ENCODE results near the gene DSC1. TPM values are rescaled to one million over a fixed set of nuclear protein-coding genes. Genes with fewer than 3 reads are reported as not detected.

The DSC1 gene
- total and polyA plus RNA-seq, 2 of the 4 experiments (the other 2 are of a cell fraction), result not detected

DNA sequence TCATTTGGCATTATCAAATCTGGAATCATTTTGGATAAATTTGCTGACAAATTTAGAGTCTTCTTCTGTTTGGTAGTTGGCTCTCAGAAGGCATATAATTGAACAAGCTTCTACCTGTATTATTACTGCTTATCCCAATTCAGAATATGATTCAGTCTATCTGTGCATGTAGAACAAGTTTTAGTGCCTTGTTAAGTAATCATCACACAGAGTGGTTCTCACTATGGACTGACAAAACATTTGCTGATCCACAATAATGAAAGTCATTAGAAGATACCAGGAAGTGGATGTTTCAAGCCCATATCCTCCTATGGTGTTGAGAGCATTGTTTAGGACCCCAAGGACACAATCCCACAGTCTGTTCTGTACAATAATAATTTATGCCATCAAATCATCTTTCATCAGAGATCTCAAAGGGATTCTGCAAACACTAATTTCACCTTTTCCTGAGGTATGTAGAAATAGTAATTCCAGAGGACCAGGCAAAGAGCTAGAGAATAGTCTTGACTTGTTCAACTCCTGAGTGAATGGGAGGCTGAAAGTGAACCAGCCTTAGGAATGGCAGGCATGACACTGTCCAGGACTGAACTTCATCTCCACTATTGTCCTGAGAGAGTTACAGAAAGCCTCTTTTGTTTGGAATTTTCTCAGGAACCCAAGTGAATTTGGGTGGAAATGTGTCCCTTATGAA is 29.6 kb upstream of the DSC1 start:
- dilution Hi-C loops (cut with HindIII; ENCODE audit: low sequenced_read_pairs, unreplicated experiment) (no loop called here), intact Hi-C loops (cut with micrococcal nuclease) (no loop called here), in situ Hi-C loops (cut with MboI; ENCODE audit: low sequenced_read_pairs) (no loop called here)
- H2BK15ac ChIP-seq (ENCODE audit: low read depth, low read length), result no peak overlapping the region
- H4K20me1 ChIP-seq (ENCODE audit: insufficient read depth, low read length), result no peaks in the 10 kb centered on the region
- H3K14ac ChIP-seq (replicated peaks; ENCODE audit: low read depth, low read length), result no peak overlapping the region
- no peak overlapping the region for H3K4me2 ChIP-seq (ENCODE audit: low read depth, low read length)
- no peaks in the 10 kb centered on the region for H3K4me1 ChIP-seq (ENCODE audit: control insufficient read depth, insufficient read depth, low read length)
- no peak for ATAC-seq (ENCODE audit: low read depth)
- no peak overlapping the region for H2BK120ac ChIP-seq (ENCODE audit: low read depth, low read length)
- H3K4ac ChIP-seq (ENCODE audit: low read depth, low read length), result no peak overlapping the region
- H3K56ac ChIP-seq (ENCODE audit: extremely low read depth, insufficient read depth, low read length), result no peak overlapping the region
- no peak overlapping the region for H3K4me3 ChIP-seq (ENCODE audit: insufficient read depth, low read depth, low read length)
- H2AK9ac ChIP-seq (replicated peaks; ENCODE audit: low read depth, low read length, poor library complexity), result no peak overlapping the region
- H3K18ac ChIP-seq (ENCODE audit: low read depth, low read length), result no peak overlapping the region
- TF ChIP-seq, protein P1, sequence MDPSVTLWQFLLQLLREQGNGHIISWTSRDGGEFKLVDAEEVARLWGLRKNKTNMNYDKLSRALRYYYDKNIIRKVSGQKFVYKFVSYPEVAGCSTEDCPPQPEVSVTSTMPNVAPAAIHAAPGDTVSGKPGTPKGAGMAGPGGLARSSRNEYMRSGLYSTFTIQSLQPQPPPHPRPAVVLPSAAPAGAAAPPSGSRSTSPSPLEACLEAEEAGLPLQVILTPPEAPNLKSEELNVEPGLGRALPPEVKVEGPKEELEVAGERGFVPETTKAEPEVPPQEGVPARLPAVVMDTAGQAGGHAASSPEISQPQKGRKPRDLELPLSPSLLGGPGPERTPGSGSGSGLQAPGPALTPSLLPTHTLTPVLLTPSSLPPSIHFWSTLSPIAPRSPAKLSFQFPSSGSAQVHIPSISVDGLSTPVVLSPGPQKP (IDR thresholded peaks at IDR 0.05; ENCODE audit: borderline replicate concordance, low read depth, low read length), result no peak
- TF ChIP-seq, protein P2, sequence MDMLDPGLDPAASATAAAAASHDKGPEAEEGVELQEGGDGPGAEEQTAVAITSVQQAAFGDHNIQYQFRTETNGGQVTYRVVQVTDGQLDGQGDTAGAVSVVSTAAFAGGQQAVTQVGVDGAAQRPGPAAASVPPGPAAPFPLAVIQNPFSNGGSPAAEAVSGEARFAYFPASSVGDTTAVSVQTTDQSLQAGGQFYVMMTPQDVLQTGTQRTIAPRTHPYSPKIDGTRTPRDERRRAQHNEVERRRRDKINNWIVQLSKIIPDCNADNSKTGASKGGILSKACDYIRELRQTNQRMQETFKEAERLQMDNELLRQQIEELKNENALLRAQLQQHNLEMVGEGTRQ (IDR thresholded peaks at IDR 0.05; ENCODE audit: low read depth, low read length), result no peak
- TF ChIP-seq RFX5 (IDR thresholded peaks at IDR 0.05; ENCODE audit: low read depth, low read length) (no peak), RAD21 (IDR thresholded peaks at IDR 0.05; ENCODE audit: low read length) (no peak), CEBPB (IDR thresholded peaks at IDR 0.05; ENCODE audit: low read depth, low read length) (no peak)
- TF ChIP-seq, protein P3, sequence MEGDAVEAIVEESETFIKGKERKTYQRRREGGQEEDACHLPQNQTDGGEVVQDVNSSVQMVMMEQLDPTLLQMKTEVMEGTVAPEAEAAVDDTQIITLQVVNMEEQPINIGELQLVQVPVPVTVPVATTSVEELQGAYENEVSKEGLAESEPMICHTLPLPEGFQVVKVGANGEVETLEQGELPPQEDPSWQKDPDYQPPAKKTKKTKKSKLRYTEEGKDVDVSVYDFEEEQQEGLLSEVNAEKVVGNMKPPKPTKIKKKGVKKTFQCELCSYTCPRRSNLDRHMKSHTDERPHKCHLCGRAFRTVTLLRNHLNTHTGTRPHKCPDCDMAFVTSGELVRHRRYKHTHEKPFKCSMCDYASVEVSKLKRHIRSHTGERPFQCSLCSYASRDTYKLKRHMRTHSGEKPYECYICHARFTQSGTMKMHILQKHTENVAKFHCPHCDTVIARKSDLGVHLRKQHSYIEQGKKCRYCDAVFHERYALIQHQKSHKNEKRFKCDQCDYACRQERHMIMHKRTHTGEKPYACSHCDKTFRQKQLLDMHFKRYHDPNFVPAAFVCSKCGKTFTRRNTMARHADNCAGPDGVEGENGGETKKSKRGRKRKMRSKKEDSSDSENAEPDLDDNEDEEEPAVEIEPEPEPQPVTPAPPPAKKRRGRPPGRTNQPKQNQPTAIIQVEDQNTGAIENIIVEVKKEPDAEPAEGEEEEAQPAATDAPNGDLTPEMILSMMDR (conservative IDR thresholded peaks at IDR 0.05; ENCODE audit: low read depth, low read length), result no peak
- no peak overlapping the region for H3K9ac ChIP-seq (ENCODE audit: low read depth, low read length)
- no peaks in the 10 kb centered on the region for H3K27me3 ChIP-seq (ENCODE audit: control insufficient read depth, insufficient read depth, low read length)
- no peak overlapping the region for H4K8ac ChIP-seq (ENCODE audit: low read depth in 2 of 2, low read length in 2 of 2)
- H2AK5ac ChIP-seq (ENCODE audit: low read depth, low read length), result no peak overlapping the region
- no peaks in the 10 kb centered on the region for H3K36me3 ChIP-seq (ENCODE audit: control insufficient read depth, insufficient read depth, low read length)
- no peak for DNase-seq
- H4K5ac ChIP-seq (ENCODE audit: low read depth, low read length), result no peak overlapping the region
- no peak overlapping the region for H3K23ac ChIP-seq (ENCODE audit: low read depth, low read length)
- no peak overlapping the region for H4K91ac ChIP-seq (ENCODE audit: insufficient read depth, low read depth, low read length)
- H3K9me3 ChIP-seq (ENCODE audit: control insufficient read depth, insufficient read depth, low read length), result no peaks in the 10 kb centered on the region
- H3K79me1 ChIP-seq (ENCODE audit: low read depth in 1 of 2, low read length in 2 of 2), result no peaks in the 10 kb centered on the region
- no peak overlapping the region for H2BK20ac ChIP-seq (ENCODE audit: low read depth, low read length)
- CTCF ChIA-PET, result no interaction called here
- BruUV-seq (replicated peaks), result no TSS peak
- no peak overlapping the region for H2AFZ ChIP-seq (replicated peaks; ENCODE audit: low read length, poor library complexity)
- no peak overlapping the region for H2BK5ac ChIP-seq (ENCODE audit: low read depth, low read length, poor library complexity, severe bottlenecking)
- no peaks in the 10 kb centered on the region for H3K9me1 ChIP-seq (ENCODE audit: insufficient read depth, low read length)
- POLR2A ChIA-PET (ENCODE audit: unreplicated experiment), result no interaction called here
- H3K27ac ChIP-seq (ENCODE audit: insufficient read depth, low read length), result no peak overlapping the region
